Esophagus (tissue), 2 donors: ENCODE results near the gene TAF1. TPM values are rescaled to one million over a fixed set of nuclear protein-coding genes. Genes with fewer than 3 reads are reported as not detected.
"Not testable (repeated sequence)": the region's sequence is repeated elsewhere in the genome, so short reads cannot be mapped to it uniquely, and the experiment has no call there.

Source experiments
- H3K27ac ChIP-seq, 2 donors: one replicate each; pipeline ENCODE4 v1.5.1; 2013; ENCODE audit warnings: low read depth in 2 of 2, mild to moderate bottlenecking in 2 of 2, inconsistent platforms in 1 of 2, low read length in 1 of 2, moderate library complexity in 1 of 2
- H3K27me3 ChIP-seq, 2 donors: one replicate each; pipeline ENCODE4 v1.6.1; 2013; ENCODE audit warnings: low read length in 2 of 2, control low read depth in 1 of 2, mild to moderate bottlenecking in 1 of 2; ENCODE audit not compliant: insufficient read depth in 2 of 2, control insufficient read depth in 1 of 2
- H3K36me3 ChIP-seq, 2 donors: one replicate each; pipeline ENCODE4 v1.6.1; 2013; ENCODE audit warnings: low read length in 1 of 2; ENCODE audit not compliant: control insufficient read depth in 2 of 2, insufficient read depth in 2 of 2
- H3K4me1 ChIP-seq, 2 donors: one replicate each; pipeline ENCODE4 v1.6.1; 2013; ENCODE audit warnings: low read length in 1 of 2; ENCODE audit not compliant: control insufficient read depth in 2 of 2, insufficient read depth in 2 of 2
- H3K4me3 ChIP-seq, 2 donors: one replicate each; pipeline ENCODE4 v1.5.1; 2013; ENCODE audit warnings: low read length in 2 of 2, mild to moderate bottlenecking in 2 of 2, low read depth in 1 of 2, moderate library complexity in 1 of 2
- H3K9me3 ChIP-seq, 2 donors: one replicate each; pipeline ENCODE4 v1.6.1; 2013; ENCODE audit warnings: mild to moderate bottlenecking in 2 of 2, low read depth in 1 of 2, low read length in 1 of 2, moderate library complexity in 1 of 2; ENCODE audit not compliant: control insufficient read depth in 2 of 2, insufficient read depth in 1 of 2
- WGBS, 2 donors: extraction: QIAGEN DNeasy Blood & Tissue Kit; methylation state at CpG; one replicate each; pipeline ENCODE4 v1.1.7; 2013; 5-methylcytosine and 5-hydroxymethylcytosine counted together
- polyA plus RNA-seq, 2 donors: library from polyadenylated mRNA; stranded (reverse); fragments of 200-250 nt; gene quantifications; one replicate each; pipeline ENCODE4 v1.2.3, GENCODE V29; 2013
- donor health status: healthy with polysubstance abuse.
- donor health status: Bipolar disorder and iron deficiency.

Gene TAF1
- polyA plus RNA-seq, 2 donors, result 8.1 to 8.2 TPM

- WGBS, 2 donors, result 81 to 94% methylated on average over 1 of the region's 1 CpG
These were observed 34.6 kb downstream of the TAF1 start for GRCh38 chrX:71400710-71401109.

GRCh38 chrX:71416260-71416659, 50.1 kb downstream of the TAF1 start:
- not testable (repeated sequence) for H3K9me3 ChIP-seq, H3K27ac ChIP-seq, H3K27me3 ChIP-seq, H3K4me1 ChIP-seq, H3K36me3 ChIP-seq, H3K4me3 ChIP-seq
- WGBS, 2 donors, result 47 to 53% methylated on average over 2 of the region's 5 CpGs

More at GRCh38 chrX:71400710-71401109, 34.6 kb downstream of the TAF1 start:
- Histone ChIP-seq H3K4me1 (no peaks in the 10 kb centered on the region), H3K27me3 (no peaks in the 10 kb centered on the region), H3K27ac (no peak overlapping the region), H3K4me3 (no peak overlapping the region), H3K36me3 (peaks cover 4 to 7% of the 10 kb centered on the region in 2 donors), H3K9me3 (no peaks in the 10 kb centered on the region)

GRCh38 chrX:71420686-71421085, 54.5 kb downstream of the TAF1 start:
- Histone ChIP-seq H3K4me3 (no peak overlapping the region), H3K9me3 (no peaks in the 10 kb centered on the region), H3K36me3 (peaks cover 0 to 4% of the 10 kb centered on the region in 2 donors), H3K27me3 (no peaks in the 10 kb centered on the region), H3K4me1 (no peaks in the 10 kb centered on the region), H3K27ac (no peak overlapping the region)
- 83 to 95% methylated on average over 20 of the region's 20 CpGs for WGBS, 2 donors

- 79 to 89% methylated on average over 1 of the region's 1 CpG for WGBS, 2 donors
- no peaks in the 10 kb centered on the region for H3K27me3 ChIP-seq
- no peaks in the 10 kb centered on the region for H3K4me1 ChIP-seq
- no peak overlapping the region for H3K4me3 ChIP-seq
- no peaks in the 10 kb centered on the region for H3K36me3 ChIP-seq
- H3K27ac ChIP-seq, result no peak overlapping the region
- H3K9me3 ChIP-seq, result no peaks in the 10 kb centered on the region
These were observed 66.6 kb downstream of the TAF1 start for GRCh38 chrX:71432733-71433132.

GRCh38 chrX:71438750-71439149, 72.6 kb downstream of the TAF1 start:
- H3K4me3 ChIP-seq, result no peak overlapping the region
- H3K27me3 ChIP-seq, result no peaks in the 10 kb centered on the region
- H3K27ac ChIP-seq, result no peak overlapping the region
- no peaks in the 10 kb centered on the region for H3K9me3 ChIP-seq
- H3K4me1 ChIP-seq, result no peaks in the 10 kb centered on the region
- 90 to 94% methylated on average over 6 of the region's 6 CpGs for WGBS, 2 donors
- H3K36me3 ChIP-seq, result no peaks in the 10 kb centered on the region

GRCh38 chrX:71439420-71439819, 73.3 kb downstream of the TAF1 start:
- no peaks in the 10 kb centered on the region for H3K4me1 ChIP-seq
- H3K9me3 ChIP-seq, result no peaks in the 10 kb centered on the region
- H3K27me3 ChIP-seq, result no peaks in the 10 kb centered on the region
- H3K4me3 ChIP-seq, result no peak overlapping the region
- 89 to 93% methylated on average over 3 of the region's 3 CpGs for WGBS, 2 donors
- H3K36me3 ChIP-seq, result no peaks in the 10 kb centered on the region
- H3K27ac ChIP-seq, result no peak overlapping the region

GRCh38 chrX:71439896-71440295, 73.7 kb downstream of the TAF1 start:
- no peak overlapping the region for H3K4me3 ChIP-seq
- no peaks in the 10 kb centered on the region for H3K4me1 ChIP-seq
- H3K27ac ChIP-seq, result no peak overlapping the region
- H3K27me3 ChIP-seq, result no peaks in the 10 kb centered on the region
- 70 to 84% methylated on average over 3 of the region's 3 CpGs for WGBS, 2 donors
- no peaks in the 10 kb centered on the region for H3K36me3 ChIP-seq
- no peaks in the 10 kb centered on the region for H3K9me3 ChIP-seq

- H3K27ac ChIP-seq, result no peak overlapping the region
- WGBS, 2 donors, result 84 to 85% methylated on average over 4 of the region's 4 CpGs
- no peaks in the 10 kb centered on the region for H3K4me1 ChIP-seq
- H3K4me3 ChIP-seq, result no peak overlapping the region
- no peaks in the 10 kb centered on the region for H3K36me3 ChIP-seq
- H3K9me3 ChIP-seq, result no peaks in the 10 kb centered on the region
- no peaks in the 10 kb centered on the region for H3K27me3 ChIP-seq
These were observed 74.2 kb downstream of the TAF1 start for GRCh38 chrX:71440401-71440800.

- H3K27ac ChIP-seq, H3K4me3 ChIP-seq, H3K27me3 ChIP-seq, H3K36me3 ChIP-seq, H3K4me1 ChIP-seq, H3K9me3 ChIP-seq: not testable (repeated sequence)
- WGBS, 2 donors, result 94 to 100% methylated on average over 2 of the region's 2 CpGs
These were observed 75.7 kb downstream of the TAF1 start for GRCh38 chrX:71441809-71442208.

- H3K4me3 ChIP-seq, result no peak overlapping the region
- no peaks in the 10 kb centered on the region for H3K27me3 ChIP-seq
- WGBS, 2 donors, result 94 to 96% methylated on average over 2 of the region's 2 CpGs
- H3K36me3 ChIP-seq, result no peaks in the 10 kb centered on the region
- no peaks in the 10 kb centered on the region for H3K4me1 ChIP-seq
- no peak overlapping the region for H3K27ac ChIP-seq
- no peaks in the 10 kb centered on the region for H3K9me3 ChIP-seq
These were observed 84.4 kb downstream of the TAF1 start for GRCh38 chrX:71450433-71451106.
